GM12891 (cell line): ENCODE measurements around the gene CPTP.

Experiments
- POLR2A ChIP-seq: IDR thresholded peaks from 2 replicates; pipeline ENCODE4 v1.6.1; 2011; ENCODE audit warnings: low read depth, low read length, control low read depth
- POLR2AphosphoS5 ChIP-seq: IDR thresholded peaks from 2 replicates; pipeline ENCODE4 v1.6.1; 2011; ENCODE audit warnings: low read depth, low read length, control low read depth
- POU2F2 ChIP-seq: IDR thresholded peaks from 2 replicates; pipeline ENCODE4 v1.6.1; 2011; ENCODE audit warnings: low read depth, mild to moderate bottlenecking, control low read depth, low read length, moderate library complexity
- SPI1 ChIP-seq: IDR thresholded peaks from 2 replicates; pipeline ENCODE4 v1.6.1; 2011; ENCODE audit warnings: low read depth, low read length, control low read depth
- TAF1 ChIP-seq: IDR thresholded peaks from 2 replicates; pipeline ENCODE4 v1.6.1; 2011; ENCODE audit warnings: low read depth, low read length, control low read depth

- no peak for TF ChIP-seq POLR2AphosphoS5
- TF ChIP-seq TAF1, result no peak
- no peak for TF ChIP-seq POLR2A
- no peak for TF ChIP-seq POU2F2
- no peak for TF ChIP-seq SPI1
Measured at GRCh38 chr1:1334835-1335234, 10.2 kb downstream of the CPTP start.
